ENCODE data around the gene XIAP.
"Not testable (repeated sequence)": the region's sequence is repeated elsewhere in the genome, so short reads cannot be mapped to it uniquely, and the experiment has no call there.

XIAP gene

GRCh38 chrX:123833387-123833786 is 26.5 kb upstream of the XIAP start:
- DNase-seq (ENCODE audit: low spot score) = peak; percentile 71
- in situ Hi-C loops (cut with MboI; ENCODE audit: low sequenced_read_pairs, unreplicated experiment) = no loop called here
- TF ChIP-seq, protein P1, sequence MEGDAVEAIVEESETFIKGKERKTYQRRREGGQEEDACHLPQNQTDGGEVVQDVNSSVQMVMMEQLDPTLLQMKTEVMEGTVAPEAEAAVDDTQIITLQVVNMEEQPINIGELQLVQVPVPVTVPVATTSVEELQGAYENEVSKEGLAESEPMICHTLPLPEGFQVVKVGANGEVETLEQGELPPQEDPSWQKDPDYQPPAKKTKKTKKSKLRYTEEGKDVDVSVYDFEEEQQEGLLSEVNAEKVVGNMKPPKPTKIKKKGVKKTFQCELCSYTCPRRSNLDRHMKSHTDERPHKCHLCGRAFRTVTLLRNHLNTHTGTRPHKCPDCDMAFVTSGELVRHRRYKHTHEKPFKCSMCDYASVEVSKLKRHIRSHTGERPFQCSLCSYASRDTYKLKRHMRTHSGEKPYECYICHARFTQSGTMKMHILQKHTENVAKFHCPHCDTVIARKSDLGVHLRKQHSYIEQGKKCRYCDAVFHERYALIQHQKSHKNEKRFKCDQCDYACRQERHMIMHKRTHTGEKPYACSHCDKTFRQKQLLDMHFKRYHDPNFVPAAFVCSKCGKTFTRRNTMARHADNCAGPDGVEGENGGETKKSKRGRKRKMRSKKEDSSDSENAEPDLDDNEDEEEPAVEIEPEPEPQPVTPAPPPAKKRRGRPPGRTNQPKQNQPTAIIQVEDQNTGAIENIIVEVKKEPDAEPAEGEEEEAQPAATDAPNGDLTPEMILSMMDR (IDR thresholded peaks at IDR 0.05; ENCODE audit: borderline replicate concordance, control extremely low read depth, extremely low read depth, insufficient read depth, missing control alignments) = peak; percentile 67

GRCh38 chrX:123834116-123834515 is 25.7 kb upstream of the XIAP start:
- in situ Hi-C loops (cut with MboI; ENCODE audit: low sequenced_read_pairs, unreplicated experiment) = no loop called here
- no peak for DNase-seq (ENCODE audit: low spot score)
- TF ChIP-seq, protein P1 (IDR thresholded peaks at IDR 0.05; ENCODE audit: borderline replicate concordance, control extremely low read depth, extremely low read depth, insufficient read depth, missing control alignments) = no peak

GRCh38 chrX:123835661-123836371 is 24.0 kb upstream of the XIAP start:
- in situ Hi-C loops (cut with MboI; ENCODE audit: low sequenced_read_pairs, unreplicated experiment) = no loop called here
- TF ChIP-seq, protein P1 (IDR thresholded peaks at IDR 0.05; ENCODE audit: borderline replicate concordance, control extremely low read depth, extremely low read depth, insufficient read depth, missing control alignments) = no peak
- no peak for DNase-seq (ENCODE audit: low spot score)

GRCh38 chrX:123845129-123845528 is 14.7 kb upstream of the XIAP start:
- DNase-seq (ENCODE audit: low spot score); in situ Hi-C loops (cut with MboI; ENCODE audit: low sequenced_read_pairs, unreplicated experiment): not testable (repeated sequence)

DNA sequence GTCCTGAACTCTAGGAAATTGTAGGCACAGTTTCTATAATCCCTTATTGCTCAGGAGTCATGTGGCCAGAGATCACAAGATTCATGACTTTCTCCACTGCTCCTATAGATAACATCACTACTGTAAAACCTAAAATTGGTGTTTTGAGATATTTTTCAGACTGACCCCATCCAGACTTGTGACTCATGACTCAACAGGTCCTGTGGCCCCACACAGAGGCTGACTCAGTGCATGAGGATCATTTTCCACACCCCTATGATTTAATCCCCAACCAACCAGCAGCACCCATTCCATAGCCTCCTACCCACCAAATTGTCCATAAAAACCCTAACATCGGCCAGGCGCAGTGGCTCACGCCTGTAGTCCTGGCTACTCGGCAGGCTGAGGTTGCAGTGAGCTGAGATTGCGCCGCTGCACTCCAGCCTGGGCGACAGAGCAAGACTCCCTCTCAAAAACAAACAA is 13.2 kb upstream of the XIAP start:
- in situ Hi-C loops (cut with MboI; ENCODE audit: low sequenced_read_pairs, unreplicated experiment) = no loop called here
- no peak for DNase-seq (ENCODE audit: low spot score)
- TF ChIP-seq, protein P1 (IDR thresholded peaks at IDR 0.05; ENCODE audit: borderline replicate concordance, control extremely low read depth, extremely low read depth, insufficient read depth, missing control alignments) = no peak

DNA sequence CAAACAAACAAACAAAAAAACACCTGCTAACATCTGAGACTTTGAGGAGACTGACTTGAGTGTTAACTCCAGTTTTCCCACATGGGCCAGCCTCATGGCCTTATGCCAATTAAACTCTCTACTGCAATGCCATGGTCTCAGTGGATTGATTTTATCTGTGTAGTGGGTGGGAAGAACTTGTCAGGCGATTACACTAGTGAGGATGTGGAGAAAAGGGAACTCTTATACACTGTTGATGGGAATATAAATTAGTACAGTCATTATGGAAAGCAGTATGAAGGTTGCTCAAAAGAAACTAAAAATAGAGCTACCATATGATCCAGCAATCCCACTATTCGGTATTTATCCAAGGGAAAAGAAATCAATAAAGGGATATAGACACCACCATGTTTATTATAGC is 12.8 kb upstream of the XIAP start:
- TF ChIP-seq, protein P1 (IDR thresholded peaks at IDR 0.05; ENCODE audit: borderline replicate concordance, control extremely low read depth, extremely low read depth, insufficient read depth, missing control alignments) = no peak
- in situ Hi-C loops (cut with MboI; ENCODE audit: low sequenced_read_pairs, unreplicated experiment) = no loop called here
- no peak for DNase-seq (ENCODE audit: low spot score)

- in situ Hi-C loops (cut with MboI; ENCODE audit: low sequenced_read_pairs, unreplicated experiment) = no loop called here
- TF ChIP-seq, protein P1 (IDR thresholded peaks at IDR 0.05; ENCODE audit: borderline replicate concordance, control extremely low read depth, extremely low read depth, insufficient read depth, missing control alignments) = no peak
- no peak for DNase-seq (ENCODE audit: low spot score)
These were observed 10.8 kb upstream of the XIAP start for GRCh38 chrX:123849096-123849495.

- in situ Hi-C loops (cut with MboI; ENCODE audit: low sequenced_read_pairs, unreplicated experiment); DNase-seq (ENCODE audit: low spot score): not testable (repeated sequence)
These were observed 9.9 kb upstream of the XIAP start for GRCh38 chrX:123849906-123850305.
